Spinal cord (tissue), 10 donors: ENCODE data around the gene SNX10. TPM values are rescaled to one million over a fixed set of nuclear protein-coding genes. Genes with fewer than 3 reads are reported as not detected.

Source experiments
- DNase-seq, 6 donors: peaks; one replicate each; pipeline versions ENCODE4 v3.0.0 to v3.0.0-alpha.2; 2013 to 2015; ENCODE audit warnings: low spot score in 6 of 6, low read depth in 4 of 6
- H3K27ac ChIP-seq: one replicate; pipeline ENCODE4 v1.5.1; 2013; ENCODE audit warnings: low read depth, low read length, control low read depth
- H3K27me3 ChIP-seq: one replicate; pipeline ENCODE4 v1.6.1; 2013; ENCODE audit warnings: low read length; ENCODE audit not compliant: control insufficient read depth, insufficient read depth
- H3K36me3 ChIP-seq: one replicate; pipeline ENCODE4 v1.6.1; 2013; ENCODE audit warnings: low read length; ENCODE audit not compliant: control insufficient read depth, insufficient read depth
- H3K4me1 ChIP-seq: one replicate; pipeline ENCODE4 v1.6.1; 2013; ENCODE audit warnings: low read length; ENCODE audit not compliant: control insufficient read depth, insufficient read depth
- H3K4me3 ChIP-seq: one replicate; pipeline ENCODE4 v1.5.1; 2013; ENCODE audit warnings: low read depth, low read length, control low read depth
- H3K9me3 ChIP-seq: one replicate; pipeline ENCODE4 v1.6.1; 2013; ENCODE audit warnings: low read length; ENCODE audit not compliant: control insufficient read depth, insufficient read depth
- WGBS: methylation state at CpG from one replicate; pipeline ENCODE4 v1.1.5; 2013; ENCODE audit warnings: missing lambda C conversion rate; ENCODE audit not compliant: insufficient coverage; 5-methylcytosine and 5-hydroxymethylcytosine counted together
- polyA plus RNA-seq, 2 donors: library from polyadenylated mRNA; unstranded; fragments of 120-200 nt; gene quantifications; one replicate each; pipeline ENCODE4 v1.2.1, GENCODE V29; 2013; ENCODE audit not compliant: insufficient read length in 2 of 2
- total RNA-seq, 2 donors: library from RNA; depleted of rRNA in 1 of 2; stranded (reverse); fragments of 120-200 nt in 1 of 2; fragments of >200 nt in 1 of 2; gene quantifications; one replicate each; pipeline versions ENCODE4 v1.2.3 to v1.2.4, GENCODE V29; 2013 to 2014
- donor health status: healthy.

The SNX10 gene
- total and polyA plus RNA-seq, 4 donors: 16.9 to 92.3 (median 56.7) TPM

DNA sequence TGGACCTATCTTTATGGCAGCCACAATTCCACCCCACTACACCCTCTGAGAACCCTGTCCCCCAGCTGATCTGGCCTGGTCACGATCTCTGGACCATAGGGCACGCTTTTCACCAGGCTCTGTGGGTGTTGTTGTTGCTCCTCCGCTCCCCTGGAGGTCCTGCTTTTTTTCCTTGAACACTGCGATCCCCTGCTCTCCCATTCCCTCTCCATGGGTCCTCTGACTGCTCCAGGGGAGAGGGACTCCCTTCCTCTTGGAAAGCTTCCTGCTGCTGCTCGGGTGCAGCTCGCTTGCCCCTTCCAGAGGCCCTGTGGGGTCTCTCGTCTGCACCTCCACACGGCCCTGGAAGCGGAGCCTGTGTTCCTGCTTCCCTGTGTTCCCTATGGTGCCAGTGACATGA lies 53.5 kb downstream of the SNX10 start:
- H3K27ac ChIP-seq: no peak overlapping the region
- WGBS: 73% methylated on average over 5 of the region's 9 CpGs
- H3K9me3 ChIP-seq: no peaks in the 10 kb centered on the region
- no peak overlapping the region for H3K4me3 ChIP-seq
- peaks cover 3% of the 10 kb centered on the region for H3K4me1 ChIP-seq
- DNase-seq: no peak
- H3K27me3 ChIP-seq: no peaks in the 10 kb centered on the region
- peaks cover 10% of the 10 kb centered on the region for H3K36me3 ChIP-seq

DNA sequence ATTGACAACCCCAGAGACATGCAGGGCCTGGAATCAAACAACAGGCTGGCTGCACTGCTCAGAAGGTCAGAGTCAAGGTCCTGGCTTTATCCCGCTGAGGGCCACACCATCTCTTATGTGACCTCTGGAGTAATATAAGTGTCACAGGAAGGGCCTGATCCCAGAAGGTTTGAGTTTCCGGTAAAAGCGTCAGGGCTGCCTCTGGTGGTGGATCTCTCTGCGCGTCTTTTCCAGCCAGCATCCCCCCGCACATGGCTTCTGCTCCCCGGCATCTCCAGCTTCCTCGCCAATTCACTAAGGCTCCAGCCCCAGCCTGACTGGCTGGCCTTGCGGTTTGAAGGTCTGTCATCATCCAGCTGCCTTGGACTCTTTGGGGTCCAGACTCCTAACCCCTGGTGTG lies 54.2 kb downstream of the SNX10 start:
- no peaks in the 10 kb centered on the region for H3K9me3 ChIP-seq
- H3K4me1 ChIP-seq: peaks cover 3% of the 10 kb centered on the region
- peaks cover 10% of the 10 kb centered on the region for H3K36me3 ChIP-seq
- H3K27me3 ChIP-seq: no peaks in the 10 kb centered on the region
- no peak overlapping the region for H3K27ac ChIP-seq
- no peak for DNase-seq
- no peak overlapping the region for H3K4me3 ChIP-seq
- 83% methylated on average over 9 of the region's 9 CpGs for WGBS

DNA sequence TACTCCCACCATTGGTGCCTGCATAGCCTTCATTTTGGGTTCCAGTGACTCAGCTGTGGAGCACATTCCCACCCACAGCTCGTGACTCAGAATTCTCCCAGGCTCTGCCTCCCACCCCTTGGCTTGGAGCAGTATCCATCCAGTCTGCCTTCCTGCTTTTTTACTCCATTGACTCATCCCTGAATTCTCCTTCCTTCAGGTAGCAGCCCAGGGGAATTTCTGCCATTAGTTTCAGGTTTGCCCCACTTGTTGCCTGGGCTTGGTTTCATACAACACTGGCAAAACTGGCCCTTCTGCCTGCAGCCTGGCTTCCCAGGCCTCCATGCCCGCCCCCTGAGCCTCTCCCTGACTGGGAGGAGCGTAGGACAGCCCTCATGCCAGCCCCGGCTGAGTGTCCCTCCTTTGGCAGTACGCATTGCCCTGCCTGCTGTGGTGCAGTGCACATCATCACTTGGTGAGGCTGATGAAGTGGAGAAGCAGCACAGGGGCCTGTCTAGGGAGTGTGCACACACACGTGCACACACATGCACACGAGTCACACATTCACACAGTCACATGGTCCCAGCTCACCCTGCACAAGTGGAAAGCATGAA lies 55.0 kb downstream of the SNX10 start:
- Histone ChIP-seq H3K27ac (no peak overlapping the region), H3K4me1 (peaks cover 3% of the 10 kb centered on the region), H3K27me3 (no peaks in the 10 kb centered on the region), H3K4me3 (no peak overlapping the region), H3K36me3 (peaks cover 10% of the 10 kb centered on the region), H3K9me3 (no peaks in the 10 kb centered on the region)
- 55% methylated on average over 6 of the region's 7 CpGs for WGBS
- DNase-seq: no peak

DNA sequence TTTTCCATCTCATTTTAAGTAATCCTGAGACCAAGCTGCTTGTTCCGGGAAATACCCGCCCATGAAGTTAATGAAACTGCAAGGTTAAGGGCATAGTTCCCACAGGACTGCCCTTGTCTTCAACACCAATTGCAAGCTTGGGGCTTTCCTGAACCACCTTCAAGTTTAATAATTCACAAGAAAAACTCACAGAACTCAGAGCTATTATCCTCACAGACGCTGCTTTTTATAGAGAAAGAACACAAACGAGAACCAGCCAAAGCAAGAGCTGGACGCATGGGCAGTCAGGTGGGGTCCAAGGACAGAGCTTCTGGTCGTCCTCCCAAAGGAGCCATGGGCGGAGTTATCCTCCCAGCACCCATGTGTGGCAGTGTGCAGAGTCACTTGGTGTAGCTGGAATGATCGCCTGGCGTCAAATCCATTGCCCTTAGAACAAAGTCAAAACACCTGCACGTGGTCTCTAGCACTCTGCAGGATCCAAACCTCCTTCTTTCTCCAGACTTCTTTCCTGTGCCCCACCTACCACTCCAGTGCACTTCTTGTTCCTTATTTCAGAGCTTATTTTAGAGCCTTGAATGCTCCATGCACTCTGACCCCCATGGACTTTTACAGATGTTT lies 56.7 kb downstream of the SNX10 start:
- peaks cover 3% of the 10 kb centered on the region for H3K4me1 ChIP-seq
- H3K4me3 ChIP-seq: no peak overlapping the region
- 95% methylated on average over 8 of the region's 10 CpGs for WGBS
- no peak for DNase-seq
- no peaks in the 10 kb centered on the region for H3K9me3 ChIP-seq
- no peaks in the 10 kb centered on the region for H3K27me3 ChIP-seq
- H3K27ac ChIP-seq: no peak overlapping the region
- peaks cover 10% of the 10 kb centered on the region for H3K36me3 ChIP-seq

DNA sequence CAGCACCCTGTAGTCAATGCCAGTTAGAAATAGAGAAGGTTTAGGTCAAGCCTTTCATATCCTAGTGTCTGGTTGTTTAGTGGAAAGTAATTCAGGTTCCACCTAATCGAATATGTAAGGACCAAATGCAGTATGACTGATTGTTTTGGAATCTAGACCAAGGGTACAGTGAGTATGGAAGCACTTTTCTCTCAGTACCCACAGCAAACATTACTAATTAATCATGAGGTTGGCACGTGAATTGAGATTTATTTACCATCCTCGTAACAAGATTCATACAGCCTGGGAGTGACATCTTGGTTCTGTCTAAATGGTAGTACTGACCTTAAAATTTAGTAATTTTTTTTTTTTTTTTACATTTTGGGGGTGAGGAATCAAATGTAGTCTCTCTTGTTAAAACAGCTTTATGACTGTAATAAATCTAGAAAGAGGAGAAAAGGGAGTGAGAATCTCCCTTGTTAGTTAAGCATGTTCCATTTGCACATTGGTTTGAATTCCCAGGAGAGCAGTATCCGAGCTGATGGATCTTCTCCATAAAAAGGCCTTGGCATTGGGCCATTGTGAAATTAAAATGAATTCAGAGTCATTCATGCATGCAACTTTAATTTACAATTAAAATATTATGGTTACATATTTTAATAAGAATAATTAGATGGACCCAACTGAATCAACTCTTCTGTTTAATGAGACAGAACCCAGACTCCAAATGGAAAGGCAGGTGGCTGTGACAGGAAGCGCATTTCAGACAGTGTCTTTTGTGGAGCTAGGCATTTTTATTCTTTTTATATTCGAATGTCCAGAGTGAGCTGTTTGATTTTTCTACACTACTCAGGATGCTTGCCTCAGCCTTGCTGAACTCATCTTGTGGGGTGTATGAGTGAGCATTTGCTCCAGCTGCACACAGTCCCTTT lies 57.6 kb downstream of the SNX10 start:
- no peaks in the 10 kb centered on the region for H3K9me3 ChIP-seq
- no peaks in the 10 kb centered on the region for H3K27me3 ChIP-seq
- no peak overlapping the region for H3K27ac ChIP-seq
- WGBS: 60% methylated on average over 1 of the region's 6 CpGs
- peaks cover 10% of the 10 kb centered on the region for H3K36me3 ChIP-seq
- peaks cover 3% of the 10 kb centered on the region for H3K4me1 ChIP-seq
- DNase-seq: peak in 2 of 6 donors; percentile 72 to 84
- H3K4me3 ChIP-seq: no peak overlapping the region

DNA sequence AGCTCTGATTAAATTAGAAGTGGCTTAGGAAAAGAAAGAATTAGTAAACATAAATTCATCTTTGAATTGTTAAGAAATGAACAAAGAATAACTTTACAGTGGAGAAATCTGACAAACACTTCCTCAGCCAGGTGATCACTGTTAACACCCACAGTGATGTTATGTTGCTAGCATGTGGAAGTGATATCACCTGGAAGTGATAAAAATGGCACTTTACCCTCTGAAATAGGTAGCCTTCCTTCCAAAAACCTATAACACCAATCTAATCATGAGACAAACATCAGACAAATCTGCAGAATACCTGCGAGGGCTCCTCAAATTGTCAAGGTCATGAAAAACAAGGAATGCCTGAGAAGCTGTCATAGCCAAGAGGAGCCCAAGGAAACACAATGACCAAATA lies 59.5 kb downstream of the SNX10 start:
- DNase-seq: no peak
- Histone ChIP-seq H3K4me3 (no peak overlapping the region), H3K9me3 (no peaks in the 10 kb centered on the region), H3K27me3 (no peaks in the 10 kb centered on the region), H3K36me3 (peaks cover 8% of the 10 kb centered on the region), H3K27ac (no peak overlapping the region), H3K4me1 (peaks cover 3% of the 10 kb centered on the region)
- WGBS: no CpG with 5 or more reads among the region's 1 CpG

DNA sequence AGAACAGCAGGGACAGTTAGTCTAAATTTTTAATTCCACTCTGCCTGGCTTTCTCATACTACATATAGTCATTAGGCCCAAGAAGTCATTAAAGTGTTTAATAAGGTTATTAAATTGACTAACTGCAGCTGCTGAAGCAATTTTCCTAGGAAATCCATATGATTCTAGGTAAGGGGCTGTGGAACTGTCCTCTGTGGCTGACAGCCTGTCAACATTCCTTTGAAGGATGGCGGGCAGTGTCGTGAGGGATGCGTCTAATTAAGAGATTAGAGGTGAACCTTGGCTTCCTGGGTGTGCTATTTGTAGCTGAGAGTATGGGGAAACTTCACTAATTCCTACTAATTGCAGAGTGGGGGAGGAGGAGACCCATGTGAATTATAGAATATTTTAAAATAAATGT lies 64.6 kb downstream of the SNX10 start:
- Histone ChIP-seq H3K9me3 (no peaks in the 10 kb centered on the region), H3K27ac (no peak overlapping the region), H3K4me3 (no peak overlapping the region), H3K36me3 (no peaks in the 10 kb centered on the region), H3K27me3 (no peaks in the 10 kb centered on the region), H3K4me1 (no peaks in the 10 kb centered on the region)
- DNase-seq: peak in 1 of 6 donors; percentile 80
- WGBS: 100% methylated on average over 1 of the region's 3 CpGs

DNA sequence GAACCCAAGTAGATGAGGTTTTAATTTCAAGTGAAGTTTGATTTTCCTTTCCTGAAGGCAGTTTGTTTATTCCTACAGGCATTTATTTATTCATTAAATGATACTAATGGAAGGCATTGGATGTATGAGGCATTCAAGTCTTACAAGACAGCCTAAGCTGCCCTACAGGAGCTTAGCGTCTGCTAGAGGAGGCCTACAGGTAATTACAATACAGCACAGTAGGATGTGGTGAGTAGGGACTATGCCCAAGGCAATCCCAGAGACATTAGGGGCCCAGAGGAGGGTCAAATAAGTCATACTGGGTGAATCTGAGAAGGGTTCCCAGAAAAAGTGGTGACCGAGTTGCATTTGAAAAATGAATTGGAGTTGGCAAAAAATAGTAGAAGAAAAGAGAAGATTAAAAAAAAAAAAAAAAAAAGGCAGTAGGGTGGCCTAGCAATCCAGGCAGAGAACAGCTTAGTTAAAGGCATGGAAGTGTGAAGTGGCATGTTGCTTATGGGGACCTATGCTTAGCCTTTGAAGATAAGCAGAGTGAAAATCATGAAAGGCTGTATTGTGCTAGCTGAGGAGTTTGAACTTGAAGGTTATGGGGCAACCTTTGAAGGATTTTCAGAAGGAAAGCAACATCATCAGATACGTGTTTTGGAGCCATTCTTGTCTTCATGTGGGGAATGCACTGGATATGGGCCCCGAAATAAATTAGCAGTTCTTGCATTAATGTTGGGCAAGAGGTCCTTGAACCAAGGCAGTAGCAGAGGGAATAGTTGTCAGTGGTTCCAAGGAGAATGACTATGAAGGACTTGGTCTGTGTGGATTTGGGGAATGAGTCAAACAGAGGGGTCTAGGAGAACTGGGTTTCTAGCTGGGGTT lies 65.5 kb downstream of the SNX10 start:
- H3K9me3 ChIP-seq: no peaks in the 10 kb centered on the region
- WGBS: 77% methylated on average over 3 of the region's 4 CpGs
- DNase-seq: no peak

DNA sequence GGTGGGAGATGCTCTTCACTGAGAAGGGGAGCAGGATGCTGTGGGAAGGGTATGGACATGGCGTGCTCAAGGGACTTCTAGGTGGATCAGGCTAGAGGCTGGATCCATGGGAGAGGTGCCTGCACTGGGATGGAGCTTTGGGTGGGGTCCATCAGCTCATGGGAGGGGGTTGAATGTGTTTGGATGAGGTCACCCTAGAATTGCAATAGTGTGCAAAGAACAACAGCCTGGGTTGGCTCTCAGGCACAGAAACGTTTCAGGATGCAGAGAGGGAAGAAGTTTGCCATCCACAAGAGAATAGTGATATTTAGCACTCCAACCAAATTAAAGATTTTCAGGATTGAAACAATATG lies 66.1 kb downstream of the SNX10 start:
- H3K27ac ChIP-seq: no peak overlapping the region
- no peaks in the 10 kb centered on the region for H3K4me1 ChIP-seq
- no peaks in the 10 kb centered on the region for H3K9me3 ChIP-seq
- no peaks in the 10 kb centered on the region for H3K27me3 ChIP-seq
- DNase-seq: no peak
- no peaks in the 10 kb centered on the region for H3K36me3 ChIP-seq
- no peak overlapping the region for H3K4me3 ChIP-seq
- 89% methylated on average over 1 of the region's 2 CpGs for WGBS

More for the DNA sequence above, 65.5 kb downstream of the SNX10 start:
- Histone ChIP-seq H3K36me3 (no peaks in the 10 kb centered on the region), H3K27ac (no peak overlapping the region), H3K4me1 (no peaks in the 10 kb centered on the region), H3K4me3 (no peak overlapping the region), H3K27me3 (no peaks in the 10 kb centered on the region)
